Retinal pigment epithelial cell (primary cell): ENCODE data around the gene UST.
"Not testable (repeated sequence)": the region's sequence is repeated elsewhere in the genome, so short reads cannot be mapped to it uniquely, and the experiment has no call there.

ENCODE experiments used
- DNase-seq: peaks from one replicate; pipeline ENCODE4 v3.0.0-alpha.2; 2010; ENCODE audit warnings: low read depth
- H3K4me3 ChIP-seq: 2 replicates; pipeline ENCODE4 v1.5.1; 2011; ENCODE audit warnings: mild to moderate bottlenecking, low read length, control low read depth, moderate library complexity
- CTCF ChIP-seq: conservative IDR thresholded peaks from 2 replicates; pipeline ENCODE4 v1.5.1; 2011; ENCODE audit warnings: low read depth, low read length, control low read depth, inconsistent platforms

The UST gene

GRCh38 chr6:148776321-148777308 lies 29.8 kb downstream of the UST start:
- no peak for DNase-seq
- no peak overlapping the region for H3K4me3 ChIP-seq
- TF ChIP-seq CTCF = no peak

GRCh38 chr6:148779142-148779562 lies 32.3 kb downstream of the UST start:
- no peak for DNase-seq
- no peak overlapping the region for H3K4me3 ChIP-seq
- no peak for TF ChIP-seq CTCF

- not testable (repeated sequence) for DNase-seq, H3K4me3 ChIP-seq
Observed at GRCh38 chr6:148780423-148780822, 33.6 kb downstream of the UST start.

GRCh38 chr6:148780918-148781436 lies 34.1 kb downstream of the UST start:
- no peak for DNase-seq
- TF ChIP-seq CTCF = no peak
- H3K4me3 ChIP-seq = no peak overlapping the region

- H3K4me3 ChIP-seq = no peak overlapping the region
- DNase-seq = no peak
- TF ChIP-seq CTCF = no peak
Observed at GRCh38 chr6:148789948-148790347, 43.1 kb downstream of the UST start.

GRCh38 chr6:148790404-148790803 lies 43.6 kb downstream of the UST start:
- no peak for TF ChIP-seq CTCF
- H3K4me3 ChIP-seq = no peak overlapping the region
- DNase-seq = no peak

GRCh38 chr6:148790817-148791216 lies 44.0 kb downstream of the UST start:
- TF ChIP-seq CTCF = no peak
- no peak for DNase-seq
- no peak overlapping the region for H3K4me3 ChIP-seq
